Stomach (tissue), 4 donors: Measurements from ENCODE around the gene TSC22D1.

Source experiments
- EP300 ChIP-seq: sonication (generic); formaldehyde crosslinking; IDR thresholded peaks from one replicate; pipeline ENCODE4 v1.6.1; 2017; ENCODE audit warnings: antibody characterized with exemption
- POLR2A ChIP-seq, 4 donors: fragments of 450-650 bp; IDR thresholded peaks; one replicate each; pipeline ENCODE4 v1.6.1; 2016; ENCODE audit warnings: antibody characterized with exemption in 4 of 4, control low read depth in 2 of 4, mild to moderate bottlenecking in 1 of 4, moderate library complexity in 1 of 4
- POLR2AphosphoS5 ChIP-seq, 3 donors: sonication (generic); formaldehyde crosslinking; IDR thresholded peaks; one replicate each; pipeline ENCODE4 v1.6.1; 2016; ENCODE audit warnings: antibody characterized with exemption in 3 of 3
- TF ChIP-seq, protein P1 (sequence below), 7 experiments: fragments of 450-650 bp in 4 of 7; fragments of 200-600 bp in 3 of 7; sonication (generic) in 3 of 7; IDR thresholded peaks; one replicate each; pipeline ENCODE4 v1.5.1; 2016 to 2019; ENCODE audit warnings: antibody characterized with exemption in 7 of 7, control low read depth in 2 of 7, mild to moderate bottlenecking in 1 of 7

DNA sequence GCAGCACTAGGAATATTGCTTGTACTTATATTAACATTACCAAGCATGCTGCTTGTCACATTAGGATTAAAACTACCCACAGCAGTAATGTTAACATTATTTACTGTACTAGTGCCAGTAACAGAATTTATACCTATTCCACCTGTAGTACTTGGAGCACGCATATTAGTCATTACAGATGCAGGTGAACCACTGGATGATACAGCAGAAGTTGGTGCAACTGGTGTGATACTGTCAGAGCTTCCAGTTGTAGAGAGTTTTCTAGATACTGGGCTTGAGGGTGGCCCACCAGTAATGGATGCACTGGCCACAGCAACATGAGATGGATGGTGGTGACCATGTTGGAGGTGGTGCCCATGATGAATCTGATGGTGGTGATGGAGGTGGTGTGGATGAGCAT is 1.1 kb downstream of the TSC22D1 start:
- TF ChIP-seq POLR2A (IDR thresholded peaks at IDR 0.05) (no peak), EP300 (no peak), POLR2AphosphoS5 (IDR thresholded peaks at IDR 0.05) (no peak)
- TF ChIP-seq, protein P1, sequence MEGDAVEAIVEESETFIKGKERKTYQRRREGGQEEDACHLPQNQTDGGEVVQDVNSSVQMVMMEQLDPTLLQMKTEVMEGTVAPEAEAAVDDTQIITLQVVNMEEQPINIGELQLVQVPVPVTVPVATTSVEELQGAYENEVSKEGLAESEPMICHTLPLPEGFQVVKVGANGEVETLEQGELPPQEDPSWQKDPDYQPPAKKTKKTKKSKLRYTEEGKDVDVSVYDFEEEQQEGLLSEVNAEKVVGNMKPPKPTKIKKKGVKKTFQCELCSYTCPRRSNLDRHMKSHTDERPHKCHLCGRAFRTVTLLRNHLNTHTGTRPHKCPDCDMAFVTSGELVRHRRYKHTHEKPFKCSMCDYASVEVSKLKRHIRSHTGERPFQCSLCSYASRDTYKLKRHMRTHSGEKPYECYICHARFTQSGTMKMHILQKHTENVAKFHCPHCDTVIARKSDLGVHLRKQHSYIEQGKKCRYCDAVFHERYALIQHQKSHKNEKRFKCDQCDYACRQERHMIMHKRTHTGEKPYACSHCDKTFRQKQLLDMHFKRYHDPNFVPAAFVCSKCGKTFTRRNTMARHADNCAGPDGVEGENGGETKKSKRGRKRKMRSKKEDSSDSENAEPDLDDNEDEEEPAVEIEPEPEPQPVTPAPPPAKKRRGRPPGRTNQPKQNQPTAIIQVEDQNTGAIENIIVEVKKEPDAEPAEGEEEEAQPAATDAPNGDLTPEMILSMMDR (IDR thresholded peaks at IDR 0.05): no peak
